HG03039 (cell line): ENCODE measurements around the gene MDM4.
"Not testable (repeated sequence)": the region's sequence is repeated elsewhere in the genome, so short reads cannot be mapped to it uniquely, and the experiment has no call there.

Experiments
- ATAC-seq: cut with Tn5 transposase; IDR thresholded peaks from one replicate; pipeline ENCODE4 v1.9.1; 2021; ENCODE audit warnings: mild to moderate bottlenecking, moderate library complexity; ENCODE audit not compliant: unreplicated experiment

The MDM4 gene

DNA sequence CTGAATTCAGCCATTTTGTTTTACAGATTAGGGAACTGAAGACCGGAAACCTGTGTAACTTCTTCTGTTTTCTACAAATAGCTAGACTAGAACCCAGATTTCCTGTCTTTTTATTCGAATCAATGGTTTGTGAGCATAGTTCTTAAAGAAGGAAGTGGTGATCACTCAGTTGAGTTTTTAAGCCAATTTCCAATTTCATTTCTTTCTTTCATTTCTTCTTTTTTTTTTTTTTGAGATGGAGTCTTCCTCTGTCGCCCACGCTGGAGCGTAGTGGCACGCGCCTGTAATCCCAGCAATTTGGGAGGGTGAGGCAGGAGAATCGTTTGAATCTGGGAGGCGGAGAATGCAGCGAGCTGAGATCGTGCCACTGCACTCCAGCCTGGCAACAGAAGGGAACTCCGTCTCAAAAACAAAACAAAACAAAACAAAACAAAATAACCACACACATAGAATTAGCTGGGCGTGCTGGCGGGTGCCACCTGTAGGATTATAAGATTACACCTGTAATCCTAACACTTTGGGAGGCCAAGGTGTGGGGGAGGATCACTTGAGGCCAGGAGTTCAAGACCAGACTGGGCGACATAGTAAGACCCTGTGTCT is 3.0 kb upstream of the MDM4 start:
- no peak for ATAC-seq

- ATAC-seq = no peak
Measured at GRCh38 chr1:204514828-204515227, 1.4 kb upstream of the MDM4 start.

GRCh38 chr1:204517382-204517781 is 1.2 kb downstream of the MDM4 start:
- ATAC-seq = not testable (repeated sequence)

DNA sequence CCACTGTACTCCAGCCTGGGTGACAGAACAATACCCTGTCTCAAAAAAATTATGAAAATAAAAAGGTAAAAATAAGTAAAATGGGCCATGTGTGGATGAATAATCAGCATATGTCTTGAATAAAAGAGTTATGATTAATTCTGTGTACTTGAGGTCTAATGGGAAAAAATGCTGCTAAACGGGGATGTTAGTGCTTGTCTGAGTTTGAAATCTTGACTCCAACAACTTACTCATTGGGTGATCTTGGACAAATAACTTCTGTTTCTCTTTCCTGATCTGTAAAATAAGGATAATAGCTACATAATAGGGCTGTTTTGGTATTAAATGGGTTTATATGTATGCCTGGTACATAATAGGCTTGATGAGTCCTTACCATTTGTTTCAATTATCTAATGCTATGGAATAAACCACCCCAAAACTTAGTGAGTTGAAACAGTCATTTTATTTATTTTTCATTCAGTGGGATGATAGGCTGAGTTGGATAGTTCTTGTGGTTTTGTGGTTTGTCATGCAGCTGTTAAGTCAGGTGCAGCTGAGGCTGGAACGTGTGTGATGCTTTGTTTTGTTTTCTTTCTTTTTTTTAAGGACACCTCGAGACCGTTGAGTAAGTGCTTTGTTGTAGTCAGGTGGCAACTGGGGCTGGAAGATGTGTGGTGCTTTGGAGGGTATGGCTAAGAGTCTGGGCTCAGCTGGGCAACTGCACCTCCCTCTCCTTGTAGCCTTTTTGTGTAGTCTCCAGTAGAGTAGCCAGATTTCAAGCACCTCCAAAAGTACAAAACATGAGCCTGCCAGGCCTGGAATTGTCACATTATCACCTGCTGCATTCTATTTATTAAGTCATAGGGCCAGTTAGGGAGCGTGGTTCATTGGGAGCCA is 4.9 kb downstream of the MDM4 start:
- ATAC-seq = peak; percentile 40

DNA sequence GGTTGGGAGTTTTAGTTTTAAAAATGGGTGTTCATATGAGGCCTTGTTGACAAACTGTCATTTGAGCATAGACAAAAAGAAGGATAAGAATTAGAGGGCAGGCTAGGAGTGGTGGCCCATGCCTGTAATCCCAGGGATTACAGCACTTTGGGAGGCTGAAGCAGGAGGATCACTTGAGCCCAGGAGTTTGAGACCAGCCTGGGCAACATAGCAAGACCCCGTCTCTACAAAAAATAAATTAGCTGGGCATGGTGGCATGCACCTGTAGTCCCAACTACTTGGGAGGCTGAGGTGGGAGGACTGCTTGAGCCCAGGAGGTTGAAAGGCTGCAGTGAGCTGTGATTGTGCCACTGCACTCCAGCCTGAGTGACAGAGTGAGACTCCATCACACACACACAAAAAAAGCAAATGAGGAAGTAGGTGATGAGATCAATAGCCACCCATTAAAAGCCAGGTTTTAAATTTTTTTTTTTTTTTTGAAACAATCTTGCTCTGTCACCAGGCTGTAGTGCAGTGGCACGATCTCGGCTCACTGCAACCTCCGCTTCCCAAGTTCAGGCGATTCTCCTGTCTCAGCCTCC is 5.8 kb downstream of the MDM4 start:
- not testable (repeated sequence) for ATAC-seq

DNA sequence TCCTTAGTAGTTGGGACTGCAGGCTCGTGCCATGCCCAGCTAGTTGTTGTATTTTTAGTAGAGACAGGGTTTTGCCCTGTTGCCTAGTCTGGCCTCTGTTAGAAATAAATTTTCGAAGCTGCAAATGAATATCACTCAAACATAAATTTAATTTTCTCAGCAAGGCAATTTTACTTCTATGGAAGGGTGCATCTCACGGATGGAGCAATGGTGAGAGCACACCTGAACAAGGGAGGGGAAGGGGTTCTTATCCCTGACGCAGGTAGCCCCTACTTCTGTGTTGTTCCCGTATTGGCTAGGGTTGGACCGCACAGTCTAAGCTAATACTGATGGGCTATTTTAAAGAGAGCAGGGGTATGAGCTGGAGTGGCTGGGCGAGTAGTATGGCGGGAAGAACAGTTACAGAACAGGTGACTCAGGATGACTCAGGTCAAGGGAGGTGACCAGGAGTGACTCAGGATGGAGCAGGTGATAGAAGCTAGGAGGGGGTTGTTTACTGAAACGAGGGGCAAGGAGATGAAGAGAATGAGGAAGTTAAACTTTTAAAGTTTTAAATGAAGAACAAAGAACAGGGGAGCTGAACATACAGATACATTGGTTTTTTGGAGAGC is 7.5 kb downstream of the MDM4 start:
- no peak for ATAC-seq

DNA sequence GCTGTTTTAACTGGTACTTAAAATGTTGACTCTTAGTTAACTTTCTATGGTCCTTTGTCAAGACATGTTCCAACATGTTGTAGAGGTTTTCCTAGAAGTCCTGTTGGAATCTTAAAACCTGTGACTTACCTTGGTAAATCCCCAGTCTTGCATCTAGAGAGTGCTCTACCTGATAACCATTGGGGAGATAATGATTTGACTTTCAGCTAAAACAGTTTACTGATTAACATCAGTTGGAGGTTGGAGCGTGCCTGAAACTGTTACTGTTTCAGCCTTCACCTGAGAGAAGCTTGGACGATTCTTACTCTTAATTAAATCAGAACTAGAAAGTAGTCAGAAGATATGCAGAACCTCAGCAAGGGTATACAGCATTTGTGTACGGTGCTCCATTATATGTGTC is 8.8 kb downstream of the MDM4 start:
- ATAC-seq = no peak

GRCh38 chr1:204528241-204528640 is 12.0 kb downstream of the MDM4 start:
- ATAC-seq = no peak

GRCh38 chr1:204528677-204529076 is 12.5 kb downstream of the MDM4 start:
- ATAC-seq = no peak

- ATAC-seq = no peak
Measured at GRCh38 chr1:204529371-204529895, 13.2 kb downstream of the MDM4 start.

- peak; percentile 82 for ATAC-seq
Measured at GRCh38 chr1:204530932-204531331, 14.7 kb downstream of the MDM4 start.

GRCh38 chr1:204532832-204533231 is 16.6 kb downstream of the MDM4 start:
- ATAC-seq = no peak

DNA sequence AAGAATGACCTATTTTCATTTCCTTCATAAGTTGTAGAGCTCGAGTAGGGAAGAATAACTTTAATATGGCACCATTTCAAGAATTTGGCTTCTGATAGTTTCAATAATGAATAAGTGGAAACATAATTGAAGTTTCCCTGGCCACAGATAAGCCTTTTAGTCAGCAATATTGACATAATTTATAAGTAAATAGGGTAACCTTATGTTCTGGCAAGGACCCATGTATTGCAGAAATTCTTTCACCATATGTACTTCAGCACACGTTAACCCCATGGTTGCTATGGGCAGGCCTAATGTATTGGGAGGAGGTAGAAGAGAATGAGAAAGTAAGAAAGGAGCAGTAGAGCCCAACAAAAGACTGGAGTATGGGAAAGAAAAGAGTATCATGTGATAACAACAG is 25.4 kb downstream of the MDM4 start:
- no peak for ATAC-seq

GRCh38 chr1:204544321-204544720 is 28.1 kb downstream of the MDM4 start:
- no peak for ATAC-seq

- ATAC-seq = no peak
Measured at GRCh38 chr1:204545202-204545601, 29.0 kb downstream of the MDM4 start.

DNA sequence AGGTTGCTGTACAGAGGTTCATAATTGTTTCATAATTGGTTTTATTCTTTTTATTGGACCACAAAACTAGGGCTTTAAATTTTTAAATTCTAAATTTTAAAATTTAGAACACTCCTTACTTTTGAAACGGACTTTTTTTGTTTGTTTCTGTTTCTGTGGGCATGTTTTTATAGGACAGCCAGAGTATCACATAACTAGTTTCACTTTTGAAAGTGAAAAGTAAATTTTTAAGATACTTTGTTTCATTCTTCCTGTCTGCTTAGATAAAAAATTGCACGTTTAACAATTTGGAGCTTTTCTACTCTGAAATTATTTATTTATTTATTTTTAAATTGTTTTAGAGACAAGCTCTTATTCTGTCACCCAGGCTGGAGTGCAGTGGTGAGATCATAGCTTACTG is 29.7 kb downstream of the MDM4 start:
- no peak for ATAC-seq

DNA sequence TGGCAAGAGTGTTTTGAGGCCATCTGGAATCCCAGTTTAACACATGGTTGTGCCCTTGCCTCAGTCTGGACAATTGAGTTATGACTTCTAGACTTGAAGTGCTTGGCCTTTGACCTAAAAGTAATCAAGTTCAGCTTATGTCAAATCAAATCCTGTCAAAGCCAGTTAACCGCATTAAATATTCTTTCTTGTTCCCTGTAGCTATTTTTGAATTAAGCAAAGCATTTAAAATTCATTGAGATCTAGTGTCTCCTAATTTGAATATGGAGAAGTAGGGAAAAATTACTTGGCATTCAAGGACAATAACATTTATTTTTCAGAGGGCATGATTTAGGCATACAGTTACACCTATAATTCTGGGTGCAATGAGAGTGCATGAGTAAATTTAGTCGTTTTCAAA is 32.1 kb downstream of the MDM4 start:
- ATAC-seq = no peak

DNA sequence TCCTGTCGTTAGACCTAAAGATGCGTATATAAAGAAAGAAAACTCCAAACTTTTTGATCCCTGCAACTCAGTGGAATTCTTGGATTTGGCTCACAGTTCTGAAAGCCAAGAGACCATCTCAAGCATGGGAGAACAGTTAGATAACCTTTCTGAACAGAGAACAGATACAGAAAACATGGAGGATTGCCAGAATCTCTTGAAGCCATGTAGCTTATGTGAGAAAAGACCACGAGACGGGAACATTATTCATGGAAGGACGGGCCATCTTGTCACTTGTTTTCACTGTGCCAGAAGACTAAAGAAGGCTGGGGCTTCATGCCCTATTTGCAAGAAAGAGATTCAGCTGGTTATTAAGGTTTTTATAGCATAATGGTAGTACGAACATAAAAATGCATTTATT is 33.1 kb downstream of the MDM4 start:
- no peak for ATAC-seq

DNA sequence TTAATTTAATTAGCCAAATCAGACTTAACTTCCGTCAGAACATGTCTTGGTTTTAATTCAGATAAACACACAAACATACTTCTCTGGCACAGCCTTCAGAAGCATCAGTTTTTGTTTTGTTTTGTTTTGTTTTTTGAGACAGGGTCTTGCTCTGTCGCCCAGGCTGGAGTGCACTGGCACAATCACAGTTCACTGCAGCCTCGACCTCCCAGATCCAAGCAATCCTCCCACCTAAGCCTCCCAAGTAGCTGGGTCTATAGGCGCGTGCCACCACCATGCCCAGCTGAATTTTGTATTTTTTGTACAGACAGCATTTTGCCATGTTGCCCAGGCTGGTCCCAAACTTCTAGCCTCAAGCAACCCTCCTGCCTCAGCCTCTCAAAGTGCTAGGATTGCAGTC is 34.7 kb downstream of the MDM4 start:
- ATAC-seq = no peak

DNA sequence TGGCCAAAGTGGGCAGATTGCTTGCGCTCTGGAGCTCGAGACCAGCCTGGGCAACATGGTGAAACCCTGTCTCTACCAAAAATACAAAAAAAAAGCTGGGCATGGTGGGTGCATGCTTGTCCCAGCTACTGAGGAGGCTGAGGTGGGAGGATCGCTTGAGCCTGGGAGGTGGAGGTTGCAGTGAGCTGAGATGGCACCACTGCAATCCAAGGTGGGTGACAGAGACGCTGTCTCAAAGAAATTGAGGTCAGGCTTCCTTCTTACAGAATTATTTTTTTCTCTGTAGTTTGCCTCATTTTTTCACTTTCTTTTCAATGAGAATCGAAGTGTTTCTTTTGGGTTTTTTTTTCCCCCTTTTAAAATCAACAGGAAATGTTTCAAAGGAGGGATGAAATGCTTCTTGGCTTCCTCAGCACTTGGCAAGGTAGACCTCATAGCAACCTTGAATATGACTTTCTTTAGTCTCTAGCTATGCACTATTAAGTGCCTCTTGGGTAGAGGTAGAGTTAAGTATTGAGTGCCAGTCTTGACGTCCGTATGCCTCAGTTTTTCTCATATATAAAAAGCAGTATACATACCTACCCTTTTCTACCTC is 40.3 kb downstream of the MDM4 start:
- no peak for ATAC-seq

- no peak for ATAC-seq
Measured at GRCh38 chr1:204558467-204558866, 42.3 kb downstream of the MDM4 start.
